ENCODE data around the gene IL1RAPL1. TPM values are rescaled to one million over a fixed set of nuclear protein-coding genes. Genes with fewer than 3 reads are reported as not detected.

Gene IL1RAPL1
- total RNA-seq, 1 donor from 2014 or later: 2.7 TPM

GRCh38 chrX:29461039-29461438, 873.8 kb downstream of the IL1RAPL1 start:
- Mint-ChIP-seq H3K36me3 (ENCODE audit: low read depth) (no peaks in the 10 kb centered on the region), H3K4me3 (no peak overlapping the region), H3K4me1 (no peaks in the 10 kb centered on the region), H3K27ac (ENCODE audit: unreplicated experiment) (no peak overlapping the region), H3K9me3 (no peaks in the 10 kb centered on the region), H3K27me3 (ENCODE audit: low read depth) (no peaks in the 10 kb centered on the region)
- no peak for TF ChIP-seq CTCF (conservative IDR thresholded peaks at IDR 0.05)
- no peak for DNase-seq (ENCODE audit: low read depth, low spot score)

GRCh38 chrX:29466456-29466855, 879.2 kb downstream of the IL1RAPL1 start:
- no peak overlapping the region for H3K4me3 Mint-ChIP-seq
- DNase-seq (ENCODE audit: low read depth, low spot score): no peak
- no peaks in the 10 kb centered on the region for H3K36me3 Mint-ChIP-seq (ENCODE audit: low read depth)
- no peaks in the 10 kb centered on the region for H3K4me1 Mint-ChIP-seq
- TF ChIP-seq CTCF (conservative IDR thresholded peaks at IDR 0.05): no peak
- H3K27ac Mint-ChIP-seq (ENCODE audit: unreplicated experiment): no peak overlapping the region
- H3K9me3 Mint-ChIP-seq: no peaks in the 10 kb centered on the region
- H3K27me3 Mint-ChIP-seq (ENCODE audit: low read depth): no peaks in the 10 kb centered on the region

GRCh38 chrX:29468911-29469494, 881.8 kb downstream of the IL1RAPL1 start:
- no peak for DNase-seq (ENCODE audit: low read depth, low spot score)
- H3K27me3 Mint-ChIP-seq (ENCODE audit: low read depth): no peaks in the 10 kb centered on the region
- no peaks in the 10 kb centered on the region for H3K9me3 Mint-ChIP-seq
- no peak overlapping the region for H3K27ac Mint-ChIP-seq (ENCODE audit: unreplicated experiment)
- no peak overlapping the region for H3K4me3 Mint-ChIP-seq
- H3K36me3 Mint-ChIP-seq (ENCODE audit: low read depth): no peaks in the 10 kb centered on the region
- no peak for TF ChIP-seq CTCF (conservative IDR thresholded peaks at IDR 0.05)
- no peaks in the 10 kb centered on the region for H3K4me1 Mint-ChIP-seq

- no peak for TF ChIP-seq CTCF (conservative IDR thresholded peaks at IDR 0.05)
- no peak overlapping the region for H3K27ac Mint-ChIP-seq (ENCODE audit: unreplicated experiment)
- no peaks in the 10 kb centered on the region for H3K27me3 Mint-ChIP-seq (ENCODE audit: low read depth)
- DNase-seq (ENCODE audit: low read depth, low spot score): no peak
- no peaks in the 10 kb centered on the region for H3K4me1 Mint-ChIP-seq
- no peaks in the 10 kb centered on the region for H3K36me3 Mint-ChIP-seq (ENCODE audit: low read depth)
- H3K4me3 Mint-ChIP-seq: no peak overlapping the region
- no peaks in the 10 kb centered on the region for H3K9me3 Mint-ChIP-seq
These were observed 882.8 kb downstream of the IL1RAPL1 start for GRCh38 chrX:29470030-29470429.

GRCh38 chrX:29471829-29472228, 884.6 kb downstream of the IL1RAPL1 start:
- H3K27me3 Mint-ChIP-seq (ENCODE audit: low read depth): no peaks in the 10 kb centered on the region
- no peaks in the 10 kb centered on the region for H3K9me3 Mint-ChIP-seq
- H3K4me3 Mint-ChIP-seq: no peak overlapping the region
- no peaks in the 10 kb centered on the region for H3K36me3 Mint-ChIP-seq (ENCODE audit: low read depth)
- no peak for DNase-seq (ENCODE audit: low read depth, low spot score)
- H3K4me1 Mint-ChIP-seq: no peaks in the 10 kb centered on the region
- H3K27ac Mint-ChIP-seq (ENCODE audit: unreplicated experiment): no peak overlapping the region
- no peak for TF ChIP-seq CTCF (conservative IDR thresholded peaks at IDR 0.05)
